GM21381 (cell line): ENCODE results near the gene SCAF11.
A peak's percentile ranks its signal among the peaks of the same experiment; 100 is the strongest.
"Not testable (repeated sequence)": the region's sequence is repeated elsewhere in the genome, so short reads cannot be mapped to it uniquely, and the experiment has no call there.

Experiments
- ATAC-seq: cut with Tn5 transposase; IDR thresholded peaks from one replicate; pipeline ENCODE4 v1.9.1; 2021; ENCODE audit warnings: mild to moderate bottlenecking, moderate library complexity; ENCODE audit not compliant: unreplicated experiment

SCAF11 gene

DNA sequence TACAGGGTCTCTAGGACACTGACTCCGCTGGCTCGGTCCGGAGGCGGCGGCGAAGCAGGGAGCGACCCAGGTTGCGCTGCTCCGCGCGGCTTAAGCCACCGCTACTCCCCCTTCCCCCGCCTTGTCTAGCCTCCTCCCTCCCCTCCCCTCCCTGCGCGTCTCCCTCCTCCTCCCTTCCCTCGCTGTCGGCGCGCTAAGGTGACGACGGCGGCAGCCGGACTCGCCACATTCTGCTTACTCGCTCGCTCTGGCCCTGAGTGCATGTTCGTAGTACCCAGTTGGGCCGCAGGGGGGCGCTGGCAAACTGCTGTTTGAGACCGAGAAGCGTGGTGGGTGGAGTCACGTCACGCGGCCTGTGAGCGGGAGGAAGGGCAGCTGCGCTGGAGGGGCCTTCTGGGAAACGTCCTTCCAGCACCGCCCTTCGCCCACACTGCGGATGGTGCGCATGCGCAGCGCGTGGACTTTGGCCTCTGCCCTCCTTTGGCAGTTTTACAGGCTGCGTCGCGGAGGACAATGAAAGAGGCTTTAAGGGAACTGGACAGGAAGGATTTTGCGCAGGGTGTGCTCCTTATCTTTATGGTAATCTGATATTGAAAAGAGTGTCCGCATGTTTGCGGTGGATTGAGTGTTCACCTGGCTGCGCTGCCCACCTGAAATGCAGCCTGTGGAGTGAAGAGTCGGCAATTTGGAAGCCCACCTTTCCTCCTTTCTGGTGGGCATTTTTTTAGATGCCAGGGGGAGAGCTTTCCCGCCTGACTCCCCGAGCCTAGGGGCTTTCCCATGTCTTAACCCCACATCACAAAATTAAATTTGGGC is at the start of gene SCAF11:
Gene SCAF11 (minus strand): TSS at position 107 of the 816 bp plus-strand sequence. CDS start 26,407 bp downstream, outside the sequence.
- peak; percentile 60 for ATAC-seq

DNA sequence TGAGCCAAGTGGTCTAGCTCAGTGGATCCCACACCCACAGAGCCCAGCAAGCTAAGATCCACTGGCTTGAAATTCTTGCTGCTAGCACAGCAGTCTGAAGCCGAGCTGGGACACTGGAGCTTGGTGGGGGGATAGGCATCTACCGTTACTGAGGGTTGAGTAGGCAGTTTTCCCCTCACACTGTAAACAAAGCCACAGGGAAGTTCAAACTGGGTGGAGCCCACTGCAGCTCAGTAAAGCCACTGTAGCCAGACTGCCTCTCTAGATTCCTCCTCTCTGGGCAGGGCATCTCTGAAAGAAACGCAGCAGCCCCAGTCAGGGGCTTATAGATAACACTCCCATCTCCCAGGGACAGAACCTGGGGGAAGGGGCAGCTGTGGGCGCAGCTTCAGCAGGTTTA is 46.7 kb upstream of the SCAF11 start:
- ATAC-seq, result not testable (repeated sequence)

GRCh38 chr12:46027172-46027571 is 36.8 kb upstream of the SCAF11 start:
- no peak for ATAC-seq

DNA sequence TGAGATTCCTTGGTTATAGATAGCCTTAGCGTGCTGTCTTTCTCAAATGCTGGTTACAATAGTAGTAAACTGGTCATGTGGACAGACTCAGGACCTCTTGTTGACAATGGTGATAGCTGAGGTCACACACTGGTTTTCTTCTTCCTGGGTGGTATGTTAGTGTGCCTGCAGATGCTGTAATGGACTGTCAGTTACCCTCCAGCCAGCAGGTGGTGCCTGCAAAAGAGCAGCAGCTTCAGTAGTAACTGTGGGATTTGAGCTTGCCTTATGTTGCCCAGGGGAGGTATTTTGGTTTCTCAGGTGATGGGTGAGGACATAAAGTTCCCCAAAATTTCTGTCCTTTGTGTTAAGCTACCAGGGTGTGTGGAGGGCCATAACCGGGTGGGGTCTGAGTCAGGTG is 33.7 kb upstream of the SCAF11 start:
- ATAC-seq, result no peak

DNA sequence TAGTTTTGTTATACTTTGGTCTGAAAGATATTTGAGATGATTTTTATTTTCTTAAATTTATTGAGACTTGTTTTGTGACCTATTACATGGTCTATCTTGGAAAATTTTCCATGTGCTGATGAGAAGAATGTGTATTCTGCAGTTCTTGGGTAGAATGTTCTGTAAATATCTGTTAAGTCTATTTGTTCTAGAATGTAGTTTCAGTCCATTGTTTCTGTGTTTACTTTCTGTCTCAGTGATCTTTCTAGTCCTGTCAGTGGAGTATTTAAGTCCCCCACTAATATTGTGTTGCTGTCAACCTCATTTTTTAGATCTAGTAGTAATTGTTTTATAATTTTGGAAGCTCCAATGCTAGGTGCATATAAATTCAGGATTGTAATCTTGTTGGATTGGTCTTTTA is 30.4 kb upstream of the SCAF11 start:
- ATAC-seq, result no peak

- ATAC-seq, result not testable (repeated sequence)
Measured at GRCh38 chr12:46018712-46019111, 28.3 kb upstream of the SCAF11 start.

GRCh38 chr12:46017866-46018375 is 27.5 kb upstream of the SCAF11 start:
- not testable (repeated sequence) for ATAC-seq

DNA sequence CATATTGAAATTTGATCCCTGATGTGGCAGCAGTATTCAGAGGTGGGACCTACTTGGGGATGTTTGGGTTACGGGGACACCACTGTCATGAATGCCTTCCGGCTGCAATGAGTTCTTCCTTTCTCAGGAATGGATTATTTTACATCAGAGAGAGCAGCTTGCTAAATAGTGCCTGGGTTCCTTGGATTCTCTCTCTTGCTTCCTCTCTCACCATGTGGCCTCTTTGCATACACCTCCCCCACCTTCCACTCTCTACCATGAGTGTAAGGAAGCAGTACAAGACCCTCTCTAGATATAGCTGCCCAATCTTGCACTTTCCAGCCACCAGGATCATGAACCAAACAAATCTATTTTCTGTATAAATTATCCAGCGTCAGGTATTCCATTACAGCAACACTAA is 15.4 kb upstream of the SCAF11 start:
- ATAC-seq, result no peak

DNA sequence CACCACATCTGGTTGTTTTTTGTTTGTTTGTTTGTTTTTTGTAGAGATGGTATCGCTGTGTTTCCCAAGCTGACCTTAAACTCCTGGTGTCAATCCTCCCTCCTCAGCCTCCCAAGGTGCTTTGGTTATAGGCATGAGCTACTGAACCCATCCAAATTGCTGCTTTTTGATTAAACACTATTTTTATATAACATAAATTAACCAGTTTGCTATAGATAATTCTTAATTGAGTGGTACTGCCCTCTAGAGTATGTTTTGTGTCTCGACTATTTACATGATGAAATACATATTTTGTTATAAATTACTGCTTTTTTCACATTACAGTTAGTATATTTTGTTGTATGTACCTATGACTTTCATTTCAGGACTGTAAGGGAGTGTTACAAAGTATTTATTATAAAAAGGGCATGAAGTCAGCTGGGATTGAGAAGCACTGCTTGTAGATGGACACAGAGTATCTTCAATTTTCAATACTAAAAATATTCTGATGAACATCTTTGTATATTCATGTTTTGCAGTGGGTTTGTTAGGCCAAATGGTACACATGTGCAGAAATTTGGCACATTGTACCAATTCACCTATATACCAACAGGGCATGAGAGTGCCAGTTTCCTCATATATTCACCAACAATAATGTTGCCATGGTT is 14.9 kb upstream of the SCAF11 start:
- ATAC-seq, result no peak

GRCh38 chr12:46004715-46005114 is 14.3 kb upstream of the SCAF11 start:
- no peak for ATAC-seq

GRCh38 chr12:46000076-46000475 is 9.7 kb upstream of the SCAF11 start:
- ATAC-seq, result not testable (repeated sequence)

DNA sequence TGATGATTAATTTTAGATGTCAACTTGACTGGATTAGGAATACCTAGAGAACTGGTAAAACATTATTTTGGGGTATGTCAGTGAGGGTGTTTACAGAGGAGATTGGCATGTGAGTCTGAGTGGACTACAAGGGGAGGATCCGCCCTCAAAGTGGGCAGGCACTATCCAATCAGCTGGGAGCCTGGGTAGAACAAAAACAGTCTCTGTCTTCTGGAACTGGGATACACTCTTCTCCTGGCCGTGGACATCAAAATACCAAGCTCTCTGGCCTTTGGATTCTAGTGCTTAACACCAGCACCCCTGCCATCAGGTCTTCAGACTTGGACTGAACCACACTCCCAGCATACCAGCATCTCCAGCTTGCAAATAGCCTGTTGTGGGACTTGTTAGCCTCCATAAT is 4.4 kb upstream of the SCAF11 start:
- ATAC-seq, result no peak

GRCh38 chr12:45991284-45992249 is 1.2 kb upstream of the SCAF11 start:
- peak; percentile 27 for ATAC-seq

DNA sequence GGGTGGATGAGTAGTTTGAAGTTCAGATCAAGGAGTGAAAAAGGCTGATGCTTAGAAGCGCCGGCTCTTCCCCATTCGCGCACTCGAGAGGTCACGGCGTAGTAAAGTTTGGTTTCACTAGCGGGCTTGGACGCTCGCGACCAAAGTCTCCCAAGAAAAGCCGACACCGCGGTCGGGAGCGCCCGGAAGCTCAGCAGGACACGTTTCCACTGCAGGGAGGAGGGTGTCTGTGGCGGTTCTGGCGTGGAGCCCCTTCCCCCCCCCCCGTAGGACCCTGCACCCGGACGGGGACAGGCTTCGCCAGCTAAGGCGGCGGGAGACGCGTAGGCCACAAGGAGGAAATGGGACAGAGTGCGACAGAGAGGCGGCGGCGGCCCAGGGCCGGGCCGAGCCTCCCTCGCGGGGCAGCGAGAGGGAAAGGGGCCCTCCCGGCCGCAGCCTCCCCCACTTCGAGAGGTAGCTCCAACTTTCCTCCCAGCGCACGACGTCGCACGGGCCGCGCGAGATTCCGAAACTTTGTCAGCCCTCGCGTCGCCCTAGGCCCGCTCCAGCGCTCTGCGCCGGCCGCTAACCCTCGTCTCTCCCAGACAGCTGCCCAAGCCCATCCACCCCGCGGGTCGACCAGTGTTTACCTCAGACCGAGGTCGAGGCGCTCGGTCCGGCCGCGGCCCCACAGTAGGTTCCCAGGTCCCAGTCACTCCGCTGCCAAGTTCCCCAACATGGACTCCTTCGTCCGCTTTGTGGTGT is 480 bp downstream of the SCAF11 start:
- peak; percentile 27 for ATAC-seq

- ATAC-seq, result no peak
Measured at GRCh38 chr12:45989287-45989686, 1.1 kb downstream of the SCAF11 start.

DNA sequence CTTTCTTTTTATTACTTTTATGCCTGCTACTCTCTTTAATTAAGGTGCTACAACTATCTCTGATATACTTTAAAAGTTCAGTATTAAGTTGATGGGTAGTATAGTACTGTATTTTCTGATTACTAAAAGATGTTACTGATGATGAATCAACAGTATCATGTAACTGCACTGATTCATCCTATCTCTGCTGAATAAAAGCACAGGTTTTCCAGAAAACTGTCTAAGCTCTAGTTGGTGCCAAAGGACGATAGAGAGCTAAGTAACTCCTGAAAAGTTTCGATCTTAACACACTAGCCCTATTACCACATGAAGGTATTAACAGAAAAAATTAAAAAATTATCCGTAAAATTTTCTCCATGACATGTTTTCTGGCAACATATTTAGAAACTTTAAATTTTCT is 2.1 kb downstream of the SCAF11 start:
- no peak for ATAC-seq

DNA sequence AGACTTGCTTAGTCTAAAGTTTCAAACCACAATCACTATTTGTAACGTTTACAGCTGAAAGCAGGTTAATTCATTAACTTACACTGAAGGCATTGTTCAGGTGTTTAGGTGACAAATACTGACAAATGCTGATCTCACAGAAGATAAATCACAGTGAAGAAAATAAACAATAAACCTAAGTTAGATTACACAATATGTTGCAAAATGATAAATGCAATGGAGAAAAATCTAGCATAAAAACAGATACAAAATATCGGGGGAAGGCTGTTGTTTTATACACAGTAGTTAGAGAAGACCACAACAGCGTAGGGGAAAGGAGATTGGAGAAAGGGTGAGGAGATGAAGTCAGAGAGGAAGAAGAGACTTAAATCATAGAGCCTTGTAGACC is 3.0 kb downstream of the SCAF11 start:
- ATAC-seq, result no peak

- ATAC-seq, result no peak
Measured at GRCh38 chr12:45986641-45987339, 3.6 kb downstream of the SCAF11 start.

GRCh38 chr12:45981075-45981837 is 9.1 kb downstream of the SCAF11 start:
- ATAC-seq, result no peak
